Activated CD4-positive, CD25-positive, alpha-beta regulatory T cell treated with anti-CD3 and anti-CD28 coated beads, Interleukin-2, amount 50 U/mL, for 24 hours (primary cell): ENCODE results near the gene PLCB2.

ENCODE experiments used
- ATAC-seq, 2 donors: fragments of 150-1000 bp; cut with Tn5 transposase; one replicate each; pipeline ENCODE4 v1.10.0; 2021; ENCODE audit warnings: mild to moderate bottlenecking in 1 of 2, moderate library complexity in 1 of 2

Gene PLCB2

DNA sequence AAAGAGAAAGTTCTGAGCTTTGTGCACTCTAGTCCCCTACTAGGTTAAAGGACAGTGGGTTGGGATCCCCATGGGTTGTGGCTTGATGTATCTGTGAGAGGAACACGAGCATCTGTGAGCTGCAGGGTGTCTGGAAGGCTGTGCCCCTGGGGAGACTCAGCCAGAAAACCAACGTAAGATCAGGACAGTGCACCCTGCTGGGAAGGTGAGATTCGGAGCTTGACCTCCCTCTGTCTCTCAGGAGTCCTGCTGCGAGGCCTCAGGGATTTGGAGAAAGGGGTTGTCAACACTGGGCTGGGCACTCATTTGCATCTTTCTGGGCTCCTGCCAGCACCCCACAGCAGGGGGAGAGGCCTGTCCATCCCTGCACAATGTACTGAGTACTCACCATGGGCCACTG, 40.1 kb downstream of the PLCB2 start:
- no peak for ATAC-seq

DNA sequence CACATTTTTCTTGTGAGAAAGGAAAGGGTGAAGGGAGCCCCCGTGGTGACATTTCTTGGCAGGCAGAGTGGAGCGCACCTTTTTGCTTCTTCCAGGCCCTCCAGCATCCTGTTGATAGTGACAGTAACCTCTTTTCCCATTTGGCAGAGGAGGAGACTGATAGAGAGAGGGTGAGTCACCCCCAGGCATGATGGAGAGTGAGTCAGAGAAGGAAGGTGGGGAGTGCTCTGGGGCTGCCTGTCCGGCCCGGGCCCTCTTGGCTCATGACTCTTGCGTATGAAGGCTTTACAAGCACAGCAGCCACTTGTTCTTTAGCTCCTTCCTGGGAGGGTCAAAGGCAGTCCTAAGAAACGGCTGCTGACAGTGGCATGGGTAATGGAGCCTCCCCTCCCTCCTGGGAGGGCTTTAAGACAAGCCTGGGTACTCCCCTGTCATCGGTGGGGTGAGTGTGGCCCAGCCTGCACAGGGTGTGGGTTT, 40.9 kb downstream of the PLCB2 start:
- ATAC-seq, result peak in 1 of 2 donors; percentile 52

DNA sequence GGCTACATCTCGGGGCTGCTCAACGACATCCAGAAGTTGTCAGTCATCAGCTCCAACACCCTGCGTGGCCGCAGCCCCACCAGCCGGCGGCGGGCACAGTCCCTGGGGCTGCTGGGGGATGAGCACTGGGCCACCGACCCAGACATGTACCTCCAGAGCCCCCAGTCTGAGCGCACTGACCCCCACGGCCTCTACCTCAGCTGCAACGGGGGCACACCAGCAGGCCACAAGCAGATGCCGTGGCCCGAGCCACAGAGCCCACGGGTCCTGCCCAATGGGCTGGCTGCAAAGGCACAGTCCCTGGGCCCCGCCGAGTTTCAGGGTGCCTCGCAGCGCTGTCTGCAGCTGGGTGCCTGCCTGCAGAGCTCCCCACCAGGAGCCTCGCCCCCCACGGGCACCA, 41.9 kb downstream of the PLCB2 start:
- no peak for ATAC-seq

DNA sequence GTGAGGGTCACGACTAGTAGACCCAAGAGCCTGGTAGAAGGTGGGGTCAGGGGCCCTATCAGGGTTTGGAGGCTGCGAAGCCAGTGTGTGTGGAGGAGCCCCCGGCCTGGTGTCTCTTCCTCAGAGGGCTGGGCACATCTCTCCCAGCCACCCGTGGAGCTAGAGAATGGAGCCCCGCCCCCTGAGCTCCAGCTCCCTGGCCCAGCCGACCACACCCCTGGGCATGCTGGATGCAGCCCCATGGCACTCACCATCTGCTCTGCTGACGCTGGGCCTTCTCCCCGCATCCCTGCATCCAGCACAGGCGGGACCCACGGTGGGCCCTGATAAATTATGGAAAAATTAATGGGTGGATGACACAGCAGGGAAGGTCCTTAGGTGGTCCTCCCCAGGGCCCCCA, 42.4 kb downstream of the PLCB2 start:
- no peak for ATAC-seq

DNA sequence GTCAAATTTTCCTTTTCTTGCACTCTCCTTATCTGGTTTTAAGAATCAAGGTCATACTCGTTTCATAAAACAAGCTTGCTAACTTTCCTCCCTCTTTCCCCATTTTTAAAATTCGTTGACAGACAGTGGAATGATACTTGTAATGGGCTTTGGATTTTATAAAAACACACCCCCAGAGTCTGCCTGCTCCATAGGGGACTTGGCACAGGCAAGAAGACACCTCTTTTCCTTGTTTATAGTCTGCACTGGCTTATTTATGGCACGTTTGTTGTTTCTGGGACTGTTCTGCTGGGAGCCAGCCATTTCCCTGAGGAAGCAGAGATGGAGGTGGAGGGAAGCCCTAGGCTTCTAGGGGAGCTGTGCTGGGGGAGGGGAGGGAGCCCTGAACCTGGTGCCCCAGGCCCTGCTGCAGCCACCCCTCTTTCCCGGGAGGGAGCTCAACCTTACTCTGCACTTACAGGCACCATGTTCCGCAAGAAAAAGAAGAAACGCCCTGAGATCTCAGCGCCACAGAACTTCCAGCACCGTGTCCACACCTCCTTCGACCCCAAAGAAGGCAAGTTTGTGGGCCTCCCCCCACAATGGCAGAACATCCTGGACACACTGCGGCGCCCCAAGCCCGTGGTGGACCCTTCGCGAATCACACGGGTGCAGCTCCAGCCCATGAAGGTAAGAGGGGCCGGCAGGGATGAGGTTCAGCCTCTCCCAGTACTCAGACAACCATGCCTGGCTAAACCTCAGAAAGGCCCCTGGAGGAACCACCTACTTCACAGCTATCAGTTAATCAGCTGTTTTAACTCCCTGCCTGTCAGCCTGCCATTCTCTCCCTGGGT, 43.2 kb downstream of the PLCB2 start:
- no peak for ATAC-seq

GRCh38 chr15:40263024-40263754, 44.5 kb downstream of the PLCB2 start:
- ATAC-seq, result peak in 1 of 2 donors; percentile 21

GRCh38 chr15:40259021-40259420, 48.7 kb downstream of the PLCB2 start:
- ATAC-seq, result no peak

GRCh38 chr15:40258544-40258943, 49.2 kb downstream of the PLCB2 start:
- no peak for ATAC-seq

DNA sequence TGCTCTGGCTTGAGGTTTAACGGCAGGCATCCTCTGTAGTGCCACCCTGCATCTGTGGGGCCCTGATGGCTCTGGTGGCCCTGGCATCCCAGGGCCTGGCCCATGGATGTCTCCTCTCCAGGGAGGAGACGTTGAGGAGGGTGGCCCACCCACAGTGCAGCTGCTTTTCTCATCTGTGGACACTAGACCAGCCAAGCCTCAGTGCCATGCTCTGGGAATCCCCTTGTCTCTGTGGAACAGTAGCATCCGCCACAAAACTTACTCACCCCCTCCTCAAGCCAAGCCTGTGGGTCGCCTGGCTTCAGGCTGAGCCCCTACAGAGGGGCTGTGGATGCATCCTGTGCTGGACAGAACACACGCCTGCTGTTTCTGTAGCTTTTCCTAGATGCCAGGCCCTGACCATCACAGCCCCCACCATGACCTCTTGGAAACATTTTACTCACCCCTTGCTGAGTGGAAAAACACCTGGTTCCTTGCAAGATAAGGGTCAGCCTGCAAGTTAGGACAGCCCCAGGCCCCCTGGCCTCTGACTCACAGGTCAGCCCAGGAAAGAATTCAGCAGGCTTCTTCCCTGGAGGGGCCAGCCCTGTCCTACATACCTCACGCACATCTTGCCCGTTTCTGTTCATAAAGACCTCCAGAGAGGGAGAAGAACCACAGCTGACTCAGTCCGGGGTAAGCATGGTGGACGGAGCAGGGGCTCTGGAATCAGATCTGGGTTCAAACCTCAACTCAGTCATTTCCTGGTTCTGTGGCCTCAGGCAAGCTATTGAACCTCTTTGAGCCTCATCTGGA, 49.9 kb downstream of the PLCB2 start:
- no peak for ATAC-seq

DNA sequence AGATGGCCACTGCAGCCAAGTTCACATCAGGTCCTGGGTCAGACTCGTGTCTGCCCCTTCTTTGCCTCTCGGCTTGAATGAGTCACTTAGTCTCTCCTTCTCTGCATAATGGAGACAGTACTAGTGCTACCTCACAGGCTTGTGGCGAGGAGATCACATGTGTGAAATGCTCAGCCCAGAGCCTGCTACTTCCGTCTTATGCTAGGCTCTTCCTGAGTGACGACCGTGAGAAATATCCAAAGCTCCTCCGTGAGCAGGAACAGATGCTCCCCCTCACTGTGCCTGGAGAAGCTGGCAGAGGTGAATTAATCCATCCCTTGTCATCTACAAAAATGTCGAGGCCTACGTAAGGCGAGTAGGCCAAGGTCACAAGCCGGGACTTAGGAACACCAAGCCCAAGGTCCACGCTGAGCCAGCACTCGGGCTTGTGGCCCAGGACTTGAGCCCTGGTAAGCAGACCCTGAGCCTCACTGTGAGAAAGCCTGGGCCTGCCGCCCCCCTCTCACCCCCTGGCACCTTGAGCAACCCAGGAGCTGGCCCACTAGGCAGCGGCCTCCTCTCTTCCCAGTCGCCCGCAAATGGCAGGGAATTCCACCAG, 51.0 kb downstream of the PLCB2 start:
- no peak for ATAC-seq

GRCh38 chr15:40255033-40255432, 52.7 kb downstream of the PLCB2 start:
- no peak for ATAC-seq

GRCh38 chr15:40254452-40254851, 53.3 kb downstream of the PLCB2 start:
- no peak for ATAC-seq

DNA sequence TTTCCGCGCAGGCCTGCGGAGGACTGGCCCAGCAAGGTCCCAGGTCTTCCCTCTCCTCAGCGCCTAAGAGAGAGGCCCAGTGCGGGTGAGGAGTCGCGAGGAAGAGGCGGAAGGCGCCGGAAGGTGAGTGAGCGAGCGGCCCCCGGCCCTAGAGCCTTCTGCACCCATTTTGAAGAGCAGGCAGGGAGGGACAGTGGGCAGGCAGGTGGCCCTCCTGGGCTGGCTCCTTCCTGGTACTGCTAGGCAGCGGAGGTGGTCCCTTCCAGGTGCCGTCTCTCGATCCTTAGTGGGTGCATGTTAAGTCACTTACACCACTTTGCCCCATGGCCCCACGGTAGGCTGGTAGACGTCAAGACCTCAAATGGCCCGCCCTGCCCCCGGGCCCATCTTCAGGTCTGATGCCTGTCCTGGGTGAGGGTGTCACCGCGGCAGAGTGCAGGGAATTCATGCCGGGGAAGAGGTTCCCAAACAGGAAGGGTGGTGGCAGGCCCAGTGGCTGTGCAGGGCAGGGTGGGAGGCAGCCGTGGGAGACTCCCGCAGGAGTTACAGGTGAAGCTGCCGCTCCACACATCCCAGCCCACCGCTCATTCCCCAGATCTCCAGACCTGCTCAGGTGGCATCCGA, 54.5 kb downstream of the PLCB2 start:
- ATAC-seq, result peak in 1 of 2 donors; percentile 18

DNA sequence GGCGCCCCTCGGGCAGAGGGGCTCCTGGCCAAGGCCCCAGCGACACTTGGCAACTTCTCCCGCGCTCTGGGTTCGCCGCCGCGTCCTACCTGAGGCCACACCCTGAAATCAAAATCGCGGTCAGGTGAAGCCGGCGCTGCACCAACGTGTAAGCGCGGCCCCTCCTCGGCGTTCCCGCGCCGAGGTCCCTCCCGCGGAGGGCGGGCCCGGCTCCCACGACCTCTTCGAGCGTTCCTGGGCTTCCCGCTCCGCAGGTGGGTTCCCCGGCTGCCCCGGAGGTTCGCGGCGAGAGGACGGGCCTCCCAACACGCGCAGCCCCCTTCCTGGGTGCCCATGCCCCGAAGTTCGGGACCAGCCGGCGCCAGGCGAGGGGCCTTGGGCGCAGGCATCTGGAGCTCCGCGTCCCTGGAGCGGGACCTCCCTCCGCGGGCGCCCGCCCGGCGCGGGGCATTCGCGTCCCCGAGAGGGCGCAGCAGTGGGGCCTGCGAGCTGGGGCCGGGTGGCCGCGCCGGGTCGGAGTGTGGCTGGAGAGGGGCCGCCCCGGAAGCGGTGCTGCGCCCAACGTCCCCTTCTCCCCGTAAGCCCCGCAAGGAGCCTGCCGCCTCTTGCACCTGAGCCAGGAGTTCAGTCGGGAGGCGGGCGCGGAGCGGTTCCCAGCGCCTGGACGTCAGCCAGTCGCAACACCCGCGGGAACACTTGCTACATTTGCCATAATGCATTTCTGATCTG, 55.1 kb downstream of the PLCB2 start:
- peak; percentile 15 to 39 for ATAC-seq

DNA sequence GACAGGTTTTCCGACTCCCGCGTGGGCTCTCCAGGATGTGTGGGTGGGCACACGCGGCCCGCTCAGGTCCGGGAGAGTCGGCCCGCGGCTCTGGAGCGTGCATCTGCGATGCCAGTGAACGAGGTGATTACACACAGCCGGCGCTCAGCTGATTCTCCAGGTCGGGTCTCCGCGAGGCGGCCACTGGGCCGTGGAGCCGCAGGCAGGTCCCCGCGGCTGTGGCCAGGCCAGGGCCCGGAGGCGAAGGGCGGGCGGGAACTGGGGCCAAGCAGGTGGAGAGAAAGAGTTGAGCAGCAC, 55.6 kb downstream of the PLCB2 start:
- ATAC-seq, result no peak

DNA sequence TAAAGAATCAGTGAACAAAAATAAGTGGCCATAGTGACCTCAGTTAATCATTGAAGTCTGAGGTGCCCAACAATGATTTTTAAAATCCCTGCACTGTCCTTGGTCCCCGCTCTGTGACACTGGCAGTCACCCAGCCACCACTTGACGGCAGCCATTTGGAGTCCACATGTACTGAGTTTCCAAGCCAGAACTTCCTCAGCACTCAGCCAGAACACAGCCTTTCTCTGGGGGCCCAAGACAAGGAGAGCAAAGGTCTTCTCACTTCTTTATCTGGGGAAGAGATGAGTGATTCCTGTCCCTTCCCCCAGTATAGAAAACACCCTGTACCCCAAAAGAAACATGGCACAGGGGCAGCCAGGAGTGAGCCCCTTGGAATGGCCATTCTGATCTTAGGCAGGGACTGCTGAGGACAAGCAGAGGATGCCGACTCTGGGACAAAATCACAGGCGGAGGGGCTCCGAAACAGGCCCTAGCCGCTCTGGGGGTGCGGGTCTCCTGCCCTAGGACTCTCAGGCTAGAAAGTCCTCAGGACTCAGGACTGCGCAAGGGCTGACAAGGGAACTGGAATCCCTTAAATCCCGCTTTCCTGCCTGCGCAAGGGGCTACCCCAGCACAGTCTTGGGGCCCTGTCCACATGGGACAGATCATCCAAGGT, 56.1 kb downstream of the PLCB2 start:
- no peak for ATAC-seq

GRCh38 chr15:40250771-40251483, 56.8 kb downstream of the PLCB2 start:
- ATAC-seq, result no peak

GRCh38 chr15:40250304-40250656, 57.5 kb downstream of the PLCB2 start:
- ATAC-seq, result no peak

DNA sequence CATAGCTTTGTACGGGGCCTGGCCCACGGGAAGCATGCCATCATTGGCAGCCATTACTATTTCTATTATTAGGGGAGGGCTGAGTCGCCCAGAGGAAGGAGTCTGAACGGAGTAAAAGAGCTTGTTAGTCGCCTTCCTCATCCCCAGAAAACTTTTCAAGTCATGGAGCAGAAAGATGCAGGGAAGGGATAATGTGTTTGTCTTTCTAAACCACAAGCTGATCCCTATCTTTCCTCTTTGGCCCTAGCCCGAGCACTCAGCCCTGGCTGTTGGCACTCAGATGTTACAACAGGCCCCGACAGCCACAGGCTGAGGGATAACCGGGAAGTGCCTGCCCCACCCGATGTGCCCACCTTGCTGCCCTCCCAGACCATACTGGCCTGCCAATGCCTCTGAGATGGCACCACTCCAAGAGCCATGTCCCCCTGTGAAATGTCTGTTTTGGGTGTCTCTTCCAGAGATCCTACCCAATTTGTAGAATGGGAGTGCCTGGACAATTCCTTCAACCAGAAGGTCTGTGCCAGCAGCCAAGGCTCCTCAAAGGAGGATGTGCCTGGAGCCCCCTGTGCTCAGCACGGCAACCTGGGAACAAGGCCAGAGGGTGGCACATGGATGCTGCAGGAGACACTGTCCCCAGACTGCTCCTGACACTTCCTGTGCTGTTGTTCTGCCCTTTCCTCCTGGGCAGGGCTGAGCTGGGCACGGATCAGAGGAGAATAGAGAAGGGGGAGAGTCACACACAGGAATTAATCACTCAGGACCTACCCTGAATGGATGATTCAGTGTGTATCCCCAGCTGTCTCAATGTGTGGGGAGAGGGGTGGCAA, 58.0 kb downstream of the PLCB2 start:
- ATAC-seq, result no peak
